ENCODE results near the gene MATR3.
A peak's percentile ranks its signal among the peaks of the same experiment; 100 is the strongest.

MATR3 gene

GRCh38 chr5:139272471-139273321 is 20.8 kb upstream of the MATR3 start:
- DNase-seq (ENCODE audit: low read depth) = peak; percentile 60
- H3K4me3 ChIP-seq (ENCODE audit: low read length) = no peak overlapping the region
- TF ChIP-seq CTCF (IDR thresholded peaks at IDR 0.05; ENCODE audit: insufficient read depth, low read depth, low read length, missing control alignments) = no peak

- no peak for DNase-seq (ENCODE audit: low read depth)
- H3K4me3 ChIP-seq (ENCODE audit: low read length) = peak overlapping the region; percentile 83
- TF ChIP-seq CTCF (IDR thresholded peaks at IDR 0.05; ENCODE audit: insufficient read depth, low read depth, low read length, missing control alignments) = no peak
These were observed 20.3 kb upstream of the MATR3 start for GRCh38 chr5:139273322-139273571.

- no peak for TF ChIP-seq CTCF (IDR thresholded peaks at IDR 0.05; ENCODE audit: insufficient read depth, low read depth, low read length, missing control alignments)
- peak; percentile 90 for DNase-seq (ENCODE audit: low read depth)
- peak overlapping the region; percentile 83 for H3K4me3 ChIP-seq (ENCODE audit: low read length)
These were observed 19.8 kb upstream of the MATR3 start for GRCh38 chr5:139273572-139274289.

GRCh38 chr5:139275536-139275935 is 18.0 kb upstream of the MATR3 start:
- DNase-seq (ENCODE audit: low read depth) = no peak
- peak overlapping the region; percentile 83 for H3K4me3 ChIP-seq (ENCODE audit: low read length)
- no peak for TF ChIP-seq CTCF (IDR thresholded peaks at IDR 0.05; ENCODE audit: insufficient read depth, low read depth, low read length, missing control alignments)

GRCh38 chr5:139275956-139276355 is 17.6 kb upstream of the MATR3 start:
- DNase-seq (ENCODE audit: low read depth) = peak; percentile 80
- no peak for TF ChIP-seq CTCF (IDR thresholded peaks at IDR 0.05; ENCODE audit: insufficient read depth, low read depth, low read length, missing control alignments)

GRCh38 chr5:139276426-139276825 is 17.1 kb upstream of the MATR3 start:
- DNase-seq (ENCODE audit: low read depth) = peak; percentile 91
- H3K4me3 ChIP-seq (ENCODE audit: low read length) = peak overlapping the region; percentile 83
- no peak for TF ChIP-seq CTCF (IDR thresholded peaks at IDR 0.05; ENCODE audit: insufficient read depth, low read depth, low read length, missing control alignments)

More at GRCh38 chr5:139275956-139276355, 17.6 kb upstream of the MATR3 start:
- peak overlapping the region; percentile 83 for H3K4me3 ChIP-seq (ENCODE audit: low read length)
